Measurements from ENCODE around the gene CNEP1R1. TPM values are rescaled to one million over a fixed set of nuclear protein-coding genes. Genes with fewer than 3 reads are reported as not detected.

CNEP1R1 gene
- total and polyA plus RNA-seq, 2 of the 8 experiments (the other 6 are each of a cell fraction or from before 2014, with no cell fraction given) = 10.6 to 13.6 TPM

DNA sequence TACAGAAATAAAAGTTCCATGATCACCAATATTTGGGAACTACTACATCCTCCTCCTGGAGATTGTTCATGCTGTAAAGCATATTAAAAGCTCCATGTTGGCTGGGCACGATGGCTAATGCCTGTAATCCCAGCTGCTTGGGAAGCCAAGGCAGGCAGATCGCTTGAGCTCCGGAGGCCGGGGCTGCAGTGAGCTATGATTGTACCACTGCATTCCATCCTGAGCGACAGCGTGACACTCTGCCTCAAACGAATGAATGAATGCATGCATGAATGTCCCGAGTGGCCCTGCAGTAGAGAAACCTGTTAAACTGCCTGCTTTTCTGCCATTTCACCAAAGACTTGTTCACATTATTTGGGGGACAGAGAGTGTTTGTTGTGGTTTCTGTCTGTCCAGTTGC lies 15.0 kb downstream of the CNEP1R1 start (continued):
- TF ChIP-seq TEAD4 (IDR thresholded peaks at IDR 0.05; ENCODE audit: low read depth, low read length) = no peak
- TF ChIP-seq JUND (IDR thresholded peaks at IDR 0.05; ENCODE audit: low read length) = no peak
- TF ChIP-seq TBP (IDR thresholded peaks at IDR 0.05; ENCODE audit: low read depth, low read length) = no peak
